DMS 273 treated with DMSO at 0.1 percent for 48 hours (cell line): Measurements from ENCODE around the gene TMPRSS5.
"Not testable (repeated sequence)": the region's sequence is repeated elsewhere in the genome, so short reads cannot be mapped to it uniquely, and the experiment has no call there.

ENCODE experiments used
- DNase-seq: peaks from one replicate; lab custom pipeline; 2025; lab: John Stamatoyannopoulos, UW

The TMPRSS5 gene

GRCh38 chr11:113705871-113706655 is at the start of gene TMPRSS5:
Gene TMPRSS5, minus strand, starts transcription at chr11:113706308. Its CDS starts 84 bp downstream, at chr11:113706224.
- no peak for DNase-seq

- DNase-seq = no peak
These were observed 46.8 kb upstream of the TMPRSS5 start for GRCh38 chr11:113752932-113753331.

GRCh38 chr11:113736323-113736722 is 30.2 kb upstream of the TMPRSS5 start:
- no peak for DNase-seq

GRCh38 chr11:113732092-113732491 is 26.0 kb upstream of the TMPRSS5 start:
- DNase-seq = no peak

DNA sequence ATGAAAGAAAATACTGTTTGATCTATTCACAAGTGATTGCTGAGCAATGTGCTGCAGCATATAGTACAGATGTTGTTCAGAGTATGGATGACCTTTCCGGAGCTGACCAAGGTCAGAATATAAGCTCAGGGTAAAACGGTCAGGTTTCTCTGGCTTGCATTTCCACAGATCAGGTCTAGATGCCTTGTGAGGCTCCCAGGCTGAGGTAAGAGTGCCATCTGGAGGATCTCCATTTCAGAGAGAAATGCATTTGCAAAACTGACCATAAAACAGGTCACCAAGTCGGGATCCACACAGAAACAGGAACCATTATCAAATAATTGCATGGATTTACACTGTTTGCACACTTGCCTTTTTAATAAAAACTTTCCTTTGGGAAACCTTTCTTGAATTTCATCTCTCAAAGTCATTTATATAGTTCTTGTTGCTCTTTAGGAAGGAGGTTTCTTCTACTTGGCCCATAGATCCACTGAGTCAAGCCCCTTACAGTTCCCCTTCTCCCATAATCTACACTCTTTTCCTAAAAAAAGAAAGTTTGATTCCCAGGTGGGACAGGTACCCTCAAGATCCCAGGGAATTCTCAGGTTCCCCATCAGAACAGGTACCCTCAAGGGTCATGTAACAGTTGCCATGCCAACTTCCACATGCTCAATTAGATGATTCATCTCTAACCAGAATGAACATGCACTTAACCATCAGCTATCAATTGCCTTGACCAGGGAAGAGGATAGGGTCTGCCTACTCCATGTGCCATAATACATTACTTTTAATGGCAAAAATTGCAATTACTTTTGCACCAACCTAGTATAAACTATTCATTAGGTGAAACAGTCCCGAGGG is 25.0 kb upstream of the TMPRSS5 start:
- DNase-seq = peak; percentile 12

- no peak for DNase-seq
These were observed 23.3 kb upstream of the TMPRSS5 start for GRCh38 chr11:113729456-113729855.

DNA sequence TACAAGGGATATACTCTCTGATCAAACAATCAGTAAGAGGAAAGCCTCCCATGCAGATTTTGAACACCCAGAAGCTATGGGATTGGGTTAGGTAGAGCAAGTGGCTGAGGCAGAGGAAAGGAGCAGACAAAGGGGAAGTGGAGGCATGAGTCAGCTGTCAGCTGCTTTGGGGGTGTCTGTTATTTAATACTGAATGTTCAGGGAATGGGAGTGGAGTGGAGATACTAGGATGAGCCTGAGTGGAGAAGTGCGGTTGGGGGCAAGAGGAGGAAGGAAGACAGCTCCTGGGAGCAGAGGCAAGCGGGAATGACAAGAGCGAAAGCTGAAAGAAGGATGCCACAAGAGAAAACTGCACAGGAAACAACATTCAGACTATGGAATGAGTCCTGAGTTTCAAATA is 22.7 kb upstream of the TMPRSS5 start:
- DNase-seq = no peak

- no peak for DNase-seq
These were observed 19.8 kb upstream of the TMPRSS5 start for GRCh38 chr11:113725913-113726312.

- DNase-seq = no peak
These were observed 19.3 kb upstream of the TMPRSS5 start for GRCh38 chr11:113725407-113725806.

- DNase-seq = no peak
These were observed 18.7 kb upstream of the TMPRSS5 start for GRCh38 chr11:113724778-113725177.

GRCh38 chr11:113723787-113724186 is 17.7 kb upstream of the TMPRSS5 start:
- no peak for DNase-seq

DNA sequence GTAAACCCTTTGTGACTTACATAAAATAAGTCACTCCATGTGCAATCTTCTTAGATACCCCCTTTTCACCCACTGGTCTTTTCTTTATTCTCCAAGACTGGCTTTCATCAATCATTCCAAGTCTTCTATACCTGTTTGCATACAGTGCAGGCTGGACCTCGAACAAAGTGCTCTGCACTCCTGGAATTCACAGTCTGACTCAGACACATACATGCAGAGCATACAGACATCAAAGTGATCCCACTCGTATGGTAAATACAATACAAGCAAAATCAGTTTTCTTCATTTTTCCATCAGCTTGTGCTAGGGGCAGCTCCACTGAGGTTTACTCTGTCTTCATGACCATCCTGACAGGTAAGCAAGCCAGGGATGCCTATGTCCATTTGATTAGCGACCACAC is 16.8 kb upstream of the TMPRSS5 start:
- DNase-seq = no peak

DNA sequence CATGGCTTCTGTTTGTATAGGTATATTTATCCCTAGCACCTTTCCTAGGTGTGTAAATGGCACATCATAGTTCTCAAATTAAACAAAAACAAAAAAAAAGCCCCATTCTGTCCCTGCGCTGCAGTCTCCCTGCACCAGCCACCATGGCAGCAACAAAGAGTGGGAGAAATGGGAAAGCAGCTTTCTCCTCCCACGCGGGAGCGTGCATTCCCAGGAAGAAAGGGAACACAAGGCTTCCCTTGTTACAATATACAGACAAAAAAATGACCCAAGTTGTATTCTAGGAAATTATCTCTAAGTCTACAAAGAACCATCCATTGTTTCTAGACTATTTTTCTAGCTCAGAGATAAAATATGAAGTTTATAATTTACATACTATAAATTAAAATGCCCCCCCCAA is 16.1 kb upstream of the TMPRSS5 start:
- DNase-seq = no peak

DNA sequence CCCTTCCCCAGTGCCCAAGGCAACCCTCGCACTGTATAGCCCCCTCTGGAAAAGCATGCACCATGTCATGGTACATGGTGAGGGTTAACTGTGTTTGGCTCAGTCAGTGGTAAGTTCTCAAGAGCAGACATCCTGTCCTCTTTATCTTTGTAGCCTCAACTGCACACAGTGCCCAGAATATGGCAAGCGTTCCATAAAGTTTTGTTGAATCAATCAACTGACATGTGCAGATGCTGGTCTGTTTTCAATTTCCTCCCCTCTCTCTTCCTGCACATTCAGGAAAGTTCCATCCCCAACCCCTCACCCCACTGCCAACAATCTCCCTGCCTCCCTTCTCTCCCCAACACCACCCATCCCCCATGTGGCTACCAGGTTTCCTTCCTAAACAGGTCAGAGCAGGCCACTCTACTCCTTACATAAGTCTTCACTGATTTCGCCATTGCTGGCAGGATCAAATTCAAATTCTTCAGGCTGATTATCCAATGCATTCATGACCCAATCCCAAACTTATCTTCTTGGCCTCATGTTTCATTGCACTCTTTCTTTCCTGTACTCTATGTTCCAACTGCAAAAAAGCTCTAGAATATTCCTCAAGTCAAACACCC is 15.5 kb upstream of the TMPRSS5 start:
- no peak for DNase-seq

GRCh38 chr11:113720478-113720877 is 14.4 kb upstream of the TMPRSS5 start:
- DNase-seq = not testable (repeated sequence)

GRCh38 chr11:113715882-113716625 is 9.9 kb upstream of the TMPRSS5 start:
- DNase-seq = no peak

DNA sequence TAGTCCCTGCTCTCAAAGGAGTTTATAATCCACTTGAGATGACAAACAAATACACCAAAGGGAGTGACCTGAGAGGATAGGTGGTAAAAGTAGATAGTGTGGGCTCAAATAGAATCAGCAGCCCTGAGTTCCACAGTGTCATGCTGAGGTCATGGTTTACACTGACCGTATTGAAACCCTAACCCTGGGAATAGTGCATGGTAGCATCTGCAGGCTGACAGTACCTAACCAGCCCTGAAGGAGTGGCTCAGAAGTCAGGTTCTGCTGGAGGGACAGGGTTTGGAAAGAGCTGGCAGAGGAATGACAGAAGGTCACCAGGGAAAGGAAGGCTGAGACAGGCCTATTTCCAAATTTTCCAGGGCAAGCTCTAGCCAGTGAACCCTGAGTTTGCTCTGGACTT is 9.2 kb upstream of the TMPRSS5 start:
- DNase-seq = no peak

- DNase-seq = no peak
These were observed 4.9 kb upstream of the TMPRSS5 start for GRCh38 chr11:113710989-113711388.

DNA sequence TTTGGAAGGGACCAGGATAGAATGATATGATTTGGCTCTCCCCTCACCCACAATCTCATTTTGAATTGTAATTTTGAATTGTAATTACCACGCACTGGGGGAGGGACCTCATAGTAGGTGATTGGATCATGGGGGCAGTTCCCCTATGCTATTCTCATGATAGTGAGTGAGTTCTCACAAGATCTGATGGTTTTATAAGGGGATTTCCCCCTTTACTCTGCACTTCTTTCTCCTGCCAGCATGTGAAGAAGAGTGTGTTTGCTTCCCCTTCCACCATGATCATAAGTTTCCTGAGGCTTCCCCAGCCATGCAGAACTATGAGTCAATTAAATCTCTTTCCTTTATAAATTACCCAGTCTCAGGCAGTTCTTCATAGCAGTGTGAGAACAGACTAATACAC is 2.6 kb downstream of the TMPRSS5 start:
- DNase-seq = not testable (repeated sequence)

DNA sequence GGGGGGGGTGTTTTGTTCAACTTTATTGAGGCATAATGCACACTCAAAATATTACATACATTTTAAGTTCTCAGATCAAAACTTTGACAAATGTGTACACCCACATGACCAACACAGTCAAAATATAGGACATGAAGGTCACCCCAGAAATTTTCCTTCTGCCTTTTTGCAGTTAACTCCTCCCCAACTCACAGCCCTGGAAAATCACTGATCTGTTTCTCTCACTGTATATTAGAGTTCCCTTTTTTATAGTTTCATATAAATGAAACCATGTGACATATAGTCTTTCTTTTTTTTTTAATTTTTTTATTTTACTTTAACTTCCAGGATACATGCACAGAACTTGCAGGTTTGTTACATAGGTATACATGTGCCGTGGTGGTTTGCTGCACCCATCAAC is 4.6 kb downstream of the TMPRSS5 start:
- no peak for DNase-seq

DNA sequence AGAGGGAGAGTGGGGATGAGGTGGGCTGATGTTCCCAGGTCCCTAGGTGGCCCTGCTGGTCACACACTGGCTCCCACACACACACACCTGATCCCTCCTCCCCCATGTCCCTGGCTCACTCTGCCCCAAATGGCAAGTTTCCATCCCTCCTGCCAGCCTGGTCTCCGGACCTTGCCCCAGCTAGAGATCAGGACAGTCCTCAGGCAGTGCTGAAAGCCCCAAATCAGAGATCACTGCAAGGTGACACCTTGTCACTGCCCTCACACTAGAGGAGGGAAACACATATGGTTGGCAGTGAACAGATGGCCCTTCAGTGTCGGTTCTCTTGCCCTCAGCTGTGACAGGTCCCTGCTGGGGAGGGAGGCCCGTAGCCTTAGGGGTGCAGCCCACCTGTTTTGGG is 7.6 kb downstream of the TMPRSS5 start:
- DNase-seq = peak; percentile 10

DNA sequence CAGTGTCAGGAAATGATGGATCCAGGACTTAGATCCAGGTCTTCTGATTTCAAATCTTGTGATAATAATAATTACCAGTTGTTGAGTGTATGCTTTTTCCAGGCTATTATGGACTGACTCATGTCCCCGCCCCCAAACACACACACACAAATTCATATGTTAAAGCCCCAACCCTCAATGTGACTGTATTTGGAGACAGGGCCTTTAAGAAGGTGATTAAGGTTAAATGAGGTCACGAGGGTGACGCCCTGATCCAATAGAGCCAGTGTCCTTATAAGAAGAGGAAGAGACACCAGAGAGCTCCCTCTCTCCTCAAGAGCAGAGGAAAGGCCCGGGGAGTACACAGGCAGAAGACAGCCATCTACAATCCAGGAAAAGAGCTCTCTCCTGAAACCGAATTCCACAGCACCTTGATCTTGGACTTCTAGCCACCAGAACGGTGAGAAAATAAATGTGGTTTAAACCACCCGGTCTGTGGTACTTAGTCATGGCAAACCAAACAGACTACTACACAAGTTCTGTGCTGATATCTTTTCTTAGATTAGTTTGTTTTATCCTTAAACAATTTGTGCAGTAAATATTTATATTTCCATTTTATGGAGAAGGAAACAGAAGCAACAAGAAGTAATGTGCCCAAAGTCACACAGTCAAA is 8.2 kb downstream of the TMPRSS5 start:
- no peak for DNase-seq
